GM18909 (cell line): ENCODE data around the gene FAM32A.
A peak's percentile ranks its signal among the peaks of the same experiment; 100 is the strongest.

Experiments used
- ATAC-seq: cut with Tn5 transposase; IDR thresholded peaks from one replicate; pipeline ENCODE4 v1.9.1; 2021; ENCODE audit warnings: mild to moderate bottlenecking; ENCODE audit not compliant: unreplicated experiment, poor library complexity

FAM32A gene

DNA sequence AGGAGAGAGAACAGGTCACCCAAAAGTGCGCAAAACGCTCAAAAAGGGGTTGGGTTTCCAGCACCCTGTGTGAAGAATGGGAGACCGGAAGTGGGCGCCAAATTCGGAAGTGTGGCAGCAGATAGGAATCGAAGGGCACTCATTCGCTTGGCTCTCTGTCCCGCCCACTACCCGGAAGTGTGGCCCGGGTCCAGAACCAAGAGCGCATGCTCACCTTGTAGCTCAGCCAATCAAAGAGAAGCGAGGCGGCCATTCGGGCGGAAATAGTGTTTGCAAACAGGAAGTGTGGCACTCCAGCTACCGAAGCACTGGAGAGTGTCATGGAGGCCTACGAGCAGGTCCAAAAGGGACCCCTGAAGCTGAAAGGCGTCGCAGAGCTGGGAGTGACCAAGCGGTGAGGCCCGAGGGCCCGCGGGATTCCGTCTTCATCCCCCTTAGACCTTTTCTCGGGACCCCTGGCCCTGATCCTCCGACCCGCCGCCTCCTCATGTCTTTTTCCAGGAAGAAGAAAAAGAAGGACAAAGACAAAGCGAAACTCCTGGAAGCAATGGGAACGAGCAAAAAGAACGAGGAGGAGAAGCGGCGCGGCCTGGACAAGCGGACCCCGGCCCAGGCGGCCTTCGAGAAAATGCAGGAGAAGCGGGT lies at the start of gene FAM32A:
TSS of gene FAM32A (plus strand) at position 288 of the 645 bp plus-strand sequence. CDS start at position 321, 33 bp downstream.
- peak; percentile 88 for ATAC-seq

DNA sequence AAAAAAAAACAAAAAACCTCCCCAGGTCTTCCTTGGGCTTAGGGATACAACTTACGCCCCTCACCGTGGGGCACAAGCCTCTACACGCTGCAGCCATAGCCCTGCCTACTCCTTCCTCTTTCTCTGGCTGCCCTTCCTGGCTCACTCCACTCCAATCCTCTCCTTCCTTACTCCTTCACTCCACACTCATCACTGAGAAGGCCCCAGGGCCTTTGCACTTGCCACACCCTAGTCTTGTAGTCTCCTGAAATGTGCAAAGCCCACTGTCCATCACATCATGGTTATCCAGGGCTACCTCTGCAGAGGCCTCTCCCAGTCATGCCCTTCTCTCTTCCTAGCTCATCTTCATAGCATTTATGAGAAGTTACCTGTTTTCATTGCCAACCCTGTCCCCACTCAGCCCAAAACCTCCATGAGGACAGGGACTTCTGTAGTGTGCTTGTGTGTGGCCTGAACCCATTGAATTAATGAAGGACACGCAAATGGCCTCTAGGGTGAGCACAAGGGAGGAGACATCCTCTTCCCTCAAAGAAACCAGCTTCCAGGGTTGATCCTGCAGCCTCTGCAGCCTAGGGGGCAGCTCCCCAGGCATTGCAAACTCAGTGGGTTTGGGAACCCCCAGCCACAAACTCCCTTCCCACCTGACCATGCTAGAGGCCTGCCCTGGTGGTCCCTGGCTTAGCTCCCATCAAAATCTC lies 49.6 kb upstream of the FAM32A start:
- no peak for ATAC-seq

DNA sequence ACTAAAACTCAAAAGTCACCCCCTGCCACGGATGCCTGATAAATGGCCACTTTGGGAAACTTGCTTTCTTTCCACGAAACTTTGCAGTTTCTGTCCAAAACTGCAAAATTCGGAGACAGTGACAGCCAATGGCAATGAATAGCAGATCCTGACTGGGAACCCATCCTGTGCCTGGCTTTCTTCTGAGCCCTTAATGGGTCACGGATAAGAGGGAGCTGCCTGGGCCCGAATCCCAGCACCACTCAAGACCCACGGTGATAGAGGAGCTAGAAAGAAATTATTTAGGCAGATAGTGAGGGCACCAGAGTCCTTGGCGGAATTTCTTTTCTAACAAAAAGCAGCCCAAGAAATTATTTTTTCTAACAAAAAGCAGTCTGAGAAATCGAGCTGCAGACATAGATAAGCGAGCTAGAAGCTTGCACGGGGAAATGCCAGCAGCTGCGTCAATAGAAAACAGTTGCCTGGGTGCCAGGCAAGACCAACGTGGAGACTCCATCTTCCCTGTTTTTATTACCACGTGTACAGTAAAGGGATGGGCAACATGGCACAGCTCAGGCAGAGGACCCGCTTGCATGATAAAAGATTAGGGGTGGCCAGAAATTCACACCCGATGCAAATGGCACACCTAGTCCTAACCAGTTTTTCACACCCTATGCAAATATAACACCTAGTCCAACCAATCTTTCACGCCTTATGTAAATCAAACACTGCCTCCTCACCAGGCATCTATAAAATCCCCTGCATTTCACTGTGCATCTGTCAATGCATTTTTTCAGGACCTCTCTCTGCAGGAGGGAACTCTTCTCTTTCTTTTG lies 48.8 kb upstream of the FAM32A start:
- no peak for ATAC-seq

DNA sequence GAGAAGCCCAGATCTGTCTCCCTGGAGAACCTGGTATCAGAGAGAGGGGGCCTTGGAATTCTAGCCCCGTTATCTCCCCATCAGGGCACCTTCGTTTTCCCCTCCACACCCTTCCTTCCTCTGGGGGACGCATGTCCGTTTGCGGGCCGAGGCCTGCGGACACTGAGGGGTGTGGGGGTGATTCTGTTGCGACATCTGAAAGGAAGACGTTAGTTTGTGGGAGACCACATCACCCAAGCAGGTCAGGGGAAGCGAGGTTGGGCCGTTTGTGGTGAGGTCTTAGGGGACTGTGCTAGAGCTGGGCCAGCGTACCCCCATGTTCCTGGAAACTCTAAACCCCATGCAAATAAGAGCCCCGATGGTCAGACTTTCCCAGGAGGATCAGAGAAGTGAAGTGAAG lies 45.5 kb upstream of the FAM32A start:
- ATAC-seq: no peak

DNA sequence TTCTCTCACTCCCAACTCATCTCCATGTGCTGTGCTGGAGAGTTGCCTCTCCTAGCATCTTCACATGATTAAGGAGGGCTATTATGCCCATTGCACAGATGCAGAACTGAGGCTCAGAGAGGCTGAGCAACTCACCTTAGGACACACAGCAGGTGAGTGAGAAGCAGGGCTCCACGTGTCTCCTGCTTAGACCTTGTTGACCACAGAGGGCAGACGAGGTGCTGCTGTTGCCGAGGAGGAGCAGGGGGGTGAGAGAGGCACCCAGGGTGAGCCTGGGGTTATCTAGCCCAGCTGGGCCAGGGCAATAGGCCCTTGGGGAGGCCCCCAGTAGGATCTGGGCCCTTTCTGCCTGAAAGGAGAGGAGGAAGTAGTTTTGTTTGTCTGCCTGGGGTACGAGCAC lies 44.2 kb upstream of the FAM32A start:
- ATAC-seq: no peak

DNA sequence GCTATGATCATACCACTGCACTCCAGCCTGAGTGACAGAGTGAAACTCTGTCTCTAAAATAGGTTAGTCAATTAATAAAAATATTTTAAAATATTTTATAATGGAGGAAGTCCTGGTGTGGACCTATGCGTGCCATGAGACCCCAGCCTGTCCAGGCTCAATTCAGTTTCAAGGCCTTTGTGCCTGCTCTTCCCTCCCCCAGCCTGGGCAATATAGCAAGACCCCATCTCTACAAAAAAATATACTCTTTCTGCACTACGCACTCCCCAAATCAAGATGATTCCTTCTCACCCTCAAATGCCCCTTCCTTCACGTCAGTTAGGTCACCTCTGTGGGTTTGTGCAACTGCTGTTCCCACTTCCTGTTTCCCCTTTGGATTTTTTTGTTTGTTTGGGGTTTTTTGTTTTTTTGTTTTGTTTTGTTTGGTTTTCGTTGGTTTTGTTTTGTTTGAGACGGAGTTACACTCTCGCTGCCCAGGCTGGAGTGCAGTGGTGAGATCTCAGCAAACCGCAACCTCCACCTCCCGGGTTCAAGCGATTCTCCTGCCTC lies 43.1 kb upstream of the FAM32A start:
- no peak for ATAC-seq

DNA sequence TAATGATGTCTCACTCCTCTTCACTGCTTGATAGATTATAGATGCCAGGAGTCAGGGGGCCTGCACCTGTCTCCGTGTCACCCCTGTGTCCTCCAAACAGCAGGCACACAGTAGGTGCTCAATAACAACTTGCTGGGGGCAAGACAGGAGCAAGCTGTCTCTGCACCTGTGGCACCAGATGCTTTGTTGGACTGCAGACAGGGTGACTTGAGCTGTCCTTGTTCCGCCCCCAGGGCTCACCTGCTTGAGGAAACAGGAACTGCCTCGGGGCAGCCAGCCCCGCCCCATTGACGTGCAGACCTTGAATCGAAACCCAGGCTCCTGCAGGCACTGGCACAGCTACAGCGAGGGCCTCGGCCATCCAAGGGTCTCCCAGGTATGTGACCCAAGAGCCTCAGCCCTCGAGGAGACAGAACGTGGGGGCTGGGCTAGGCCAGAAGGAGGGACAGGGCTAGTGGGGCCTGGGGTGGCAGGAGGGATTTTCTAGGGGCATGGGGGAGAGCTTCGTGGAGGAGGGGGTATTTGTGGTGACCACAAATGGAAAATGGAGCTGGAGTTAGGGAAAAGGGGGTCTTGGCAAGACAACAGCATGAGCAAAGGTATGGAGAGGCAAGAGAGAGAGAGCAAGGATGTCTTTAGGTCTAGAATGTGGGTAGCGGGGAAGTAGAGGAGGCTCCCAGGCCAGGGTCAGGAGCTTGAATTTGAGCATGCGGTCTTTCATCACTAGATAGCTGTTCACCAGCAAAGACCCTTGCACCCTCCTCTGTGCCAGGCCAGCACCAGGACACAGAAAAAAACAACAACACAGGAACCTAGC lies 41.6 kb upstream of the FAM32A start, which contains the start of gene HSH2D:
TSS of gene HSH2D (plus strand) at position 287 of the 817 bp plus-strand sequence. CDS start 5,066 bp downstream, outside the sequence.
- peak; percentile 51 for ATAC-seq

DNA sequence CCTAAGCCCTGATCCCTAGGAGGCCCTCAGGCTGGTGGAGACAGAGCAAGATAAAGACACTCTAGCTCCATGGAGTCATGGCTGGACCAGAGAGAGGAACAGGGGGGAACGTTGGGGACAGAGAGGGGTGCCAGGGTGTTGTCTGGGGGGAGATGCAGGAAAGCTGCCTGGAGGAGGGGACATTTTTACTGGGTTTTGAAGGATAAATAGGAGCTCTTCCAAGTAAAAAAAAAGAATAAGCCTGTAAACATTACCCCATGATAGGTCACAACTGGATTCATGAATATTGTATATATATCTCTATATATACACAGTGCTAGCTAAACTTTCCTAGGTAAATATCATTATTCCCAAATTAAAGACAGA lies 41.0 kb upstream of the FAM32A start:
- no peak for ATAC-seq

DNA sequence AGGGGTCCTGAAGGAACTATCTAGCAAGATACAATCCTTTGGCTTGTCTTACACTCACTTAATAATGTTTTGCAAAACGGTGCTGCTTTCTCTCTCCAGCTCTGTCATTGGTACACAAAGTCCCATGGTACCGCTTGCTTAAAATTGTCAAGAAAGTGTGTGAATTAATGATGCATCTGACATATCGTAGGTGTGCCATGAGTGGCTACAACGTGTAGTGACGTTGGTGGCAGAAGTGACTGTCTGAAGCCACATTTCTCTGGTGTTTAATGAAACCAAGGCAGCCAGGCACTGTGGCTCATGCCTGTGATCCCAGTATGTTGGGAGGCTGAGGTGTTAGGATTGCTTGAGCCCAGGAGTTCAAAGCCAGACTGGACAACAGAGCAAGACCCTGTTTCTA lies 39.1 kb upstream of the FAM32A start:
- no peak for ATAC-seq

DNA sequence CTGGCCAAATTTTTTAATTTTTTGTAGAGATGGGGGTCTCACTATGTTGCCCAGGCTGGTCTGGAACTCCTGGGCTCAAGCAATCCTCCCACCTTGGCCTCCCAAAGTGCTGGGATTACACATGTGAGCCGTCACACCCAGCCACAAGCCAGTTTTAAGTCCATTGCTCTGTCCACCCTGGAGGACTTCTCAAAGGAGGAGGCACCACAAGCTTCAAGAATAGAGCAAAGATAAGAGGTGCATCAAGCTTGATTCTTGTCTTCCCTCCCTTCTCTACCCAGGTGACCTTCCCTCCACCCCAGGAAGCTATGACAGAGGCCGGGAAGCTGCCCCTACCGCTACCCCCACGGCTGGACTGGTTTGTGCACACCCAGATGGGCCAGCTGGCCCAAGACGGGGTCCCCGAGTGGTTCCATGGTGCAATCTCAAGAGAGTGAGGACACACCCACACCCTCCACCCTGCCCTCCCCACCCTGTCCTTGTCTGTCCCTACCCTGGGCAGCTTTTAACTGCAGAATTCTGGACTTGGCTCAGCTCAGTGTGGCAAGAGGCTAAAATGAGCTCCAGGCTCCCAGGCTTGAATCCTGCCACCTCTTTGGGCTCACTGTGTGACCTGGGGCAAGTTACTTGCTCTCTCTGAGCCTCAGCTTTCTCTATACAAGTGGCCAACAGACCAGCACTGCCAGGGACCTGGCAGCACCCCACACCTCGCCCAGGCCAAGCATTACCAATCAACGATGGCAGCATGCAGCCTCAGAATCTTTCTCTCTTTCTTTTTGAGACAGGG lies 36.6 kb upstream of the FAM32A start:
- no peak for ATAC-seq

DNA sequence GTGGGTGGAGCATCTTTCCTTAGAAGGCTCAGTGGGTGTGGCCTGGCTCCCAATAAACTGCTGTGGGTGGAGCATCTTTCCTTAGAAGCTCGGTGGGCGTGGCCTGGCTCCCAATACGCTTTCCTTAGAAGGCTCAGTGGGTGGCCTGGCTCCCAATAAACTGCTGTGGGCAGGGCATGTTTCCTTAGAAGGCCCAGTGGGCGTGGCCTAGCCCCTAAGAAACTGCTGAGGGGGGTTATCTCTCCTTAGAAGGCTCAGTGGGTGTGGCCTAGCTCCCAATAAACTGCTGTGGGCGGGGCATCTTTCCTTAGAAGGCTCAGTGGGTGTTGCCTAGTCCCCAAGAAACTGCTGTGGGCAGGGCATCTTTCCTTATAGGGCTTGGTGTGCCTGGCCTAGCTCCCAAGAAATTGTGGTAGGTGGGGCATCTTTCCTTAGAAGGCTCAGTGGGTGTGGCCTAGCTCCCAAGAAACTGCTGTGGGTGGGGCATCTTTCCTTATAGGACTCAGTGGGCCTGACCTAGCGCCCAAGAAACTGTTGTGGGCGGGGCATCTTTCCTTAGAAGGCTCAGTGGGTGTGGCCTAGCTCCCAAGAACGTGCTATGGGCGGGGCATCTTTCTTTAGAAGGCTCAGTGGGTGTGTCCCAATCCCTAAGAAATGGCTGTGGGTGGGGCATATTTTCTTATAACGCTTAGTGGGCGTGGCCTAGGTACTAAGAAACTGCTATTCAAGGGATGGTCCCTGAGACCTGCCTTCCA lies 31.5 kb upstream of the FAM32A start:
- ATAC-seq: no peak

DNA sequence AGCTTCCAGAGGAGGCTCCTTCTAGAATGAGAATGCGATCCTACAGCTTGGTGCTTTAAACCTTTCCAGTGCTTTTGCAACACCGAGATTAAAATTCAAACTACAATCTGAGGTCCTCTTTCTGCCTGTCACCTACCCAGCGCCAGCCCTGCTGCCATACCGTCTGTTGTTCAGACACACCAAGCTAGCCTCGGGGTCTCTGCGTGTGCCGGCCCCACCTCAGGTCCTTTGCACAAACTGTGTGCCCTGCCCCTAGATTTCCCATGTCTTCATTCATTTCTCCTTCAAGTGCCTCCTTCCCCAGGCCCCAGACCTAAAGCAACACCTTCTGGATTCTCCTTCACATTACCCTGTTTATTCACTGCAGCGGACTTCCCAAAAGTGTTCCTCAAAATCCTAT lies 30.7 kb upstream of the FAM32A start:
- no peak for ATAC-seq

DNA sequence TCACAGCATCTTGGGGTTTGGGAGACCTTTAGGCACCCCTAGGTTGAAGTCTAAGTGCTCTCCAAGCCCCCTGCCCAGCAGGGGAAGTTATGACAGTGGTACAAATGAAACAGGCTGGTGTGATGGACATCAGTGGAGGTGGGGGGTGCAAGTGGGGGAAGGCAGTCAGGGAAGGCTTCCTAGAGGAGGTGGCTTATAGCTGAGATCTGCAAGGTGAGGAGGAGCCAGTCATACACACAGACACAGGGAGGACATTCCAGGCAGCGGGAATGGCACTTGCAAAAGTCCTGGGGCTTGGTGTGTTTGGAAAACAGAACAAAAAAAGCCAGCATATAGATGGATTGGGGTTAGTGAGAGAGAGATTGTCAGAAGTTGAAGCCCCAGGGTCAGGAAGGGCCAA lies 30.1 kb upstream of the FAM32A start:
- no peak for ATAC-seq

DNA sequence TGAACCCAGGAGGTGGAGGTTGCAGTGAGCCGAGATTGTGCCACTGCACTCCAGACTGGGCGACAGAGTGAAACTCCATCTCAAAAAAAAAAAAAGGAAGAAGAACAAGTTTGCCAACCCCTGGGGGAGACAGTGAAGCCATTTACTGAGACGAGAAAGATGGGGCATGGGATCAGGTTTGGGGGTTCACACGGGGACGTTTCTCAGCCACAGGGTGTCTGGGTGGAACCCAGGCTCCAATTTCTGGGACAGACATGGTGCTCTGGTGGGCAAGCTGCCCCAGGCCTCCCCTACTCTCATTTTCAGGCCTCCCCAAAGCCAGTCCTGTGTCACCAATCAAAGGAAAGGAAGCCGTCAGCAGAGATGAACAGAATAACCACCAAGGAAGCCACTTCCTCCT lies 28.3 kb upstream of the FAM32A start:
- no peak for ATAC-seq

DNA sequence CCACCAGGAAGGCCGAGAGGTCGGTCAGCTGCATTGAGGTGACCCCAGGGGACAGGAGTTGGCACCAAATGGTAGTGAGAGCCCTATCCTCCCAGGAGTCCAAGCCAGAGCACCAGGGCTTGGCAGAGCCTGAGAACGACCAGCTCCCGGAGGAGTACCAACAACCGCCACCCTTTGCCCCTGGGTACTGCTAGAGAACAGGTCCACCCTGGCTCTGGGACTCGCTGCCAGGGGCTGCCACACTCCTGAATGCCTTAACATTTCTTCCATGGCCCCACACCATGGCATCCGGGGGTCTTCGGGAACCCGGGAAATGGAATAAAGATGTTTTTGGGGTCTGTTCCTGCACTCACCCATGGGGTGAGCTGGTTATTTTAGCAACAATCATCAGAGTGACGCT lies 27.6 kb upstream of the FAM32A start:
- no peak for ATAC-seq

DNA sequence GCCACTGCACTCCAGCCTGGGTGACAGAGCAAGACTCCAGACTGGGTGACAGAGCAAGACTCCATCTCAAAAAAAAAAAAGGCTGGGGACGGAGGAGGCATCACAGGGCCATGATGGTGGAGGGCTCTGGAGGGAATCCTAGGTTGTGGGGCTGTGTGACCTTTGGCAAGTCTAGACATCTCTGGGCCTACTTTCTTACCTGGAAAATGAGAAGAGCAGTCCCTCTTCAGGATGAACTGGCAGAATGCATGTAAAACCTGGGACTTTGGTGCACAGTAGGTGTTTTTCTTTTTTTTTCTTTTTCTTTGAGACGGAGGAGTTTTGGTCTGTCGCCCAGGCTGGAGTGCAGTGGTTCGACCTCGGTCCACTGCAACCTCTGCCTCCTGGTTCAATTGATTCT lies 25.6 kb upstream of the FAM32A start:
- ATAC-seq: no peak

DNA sequence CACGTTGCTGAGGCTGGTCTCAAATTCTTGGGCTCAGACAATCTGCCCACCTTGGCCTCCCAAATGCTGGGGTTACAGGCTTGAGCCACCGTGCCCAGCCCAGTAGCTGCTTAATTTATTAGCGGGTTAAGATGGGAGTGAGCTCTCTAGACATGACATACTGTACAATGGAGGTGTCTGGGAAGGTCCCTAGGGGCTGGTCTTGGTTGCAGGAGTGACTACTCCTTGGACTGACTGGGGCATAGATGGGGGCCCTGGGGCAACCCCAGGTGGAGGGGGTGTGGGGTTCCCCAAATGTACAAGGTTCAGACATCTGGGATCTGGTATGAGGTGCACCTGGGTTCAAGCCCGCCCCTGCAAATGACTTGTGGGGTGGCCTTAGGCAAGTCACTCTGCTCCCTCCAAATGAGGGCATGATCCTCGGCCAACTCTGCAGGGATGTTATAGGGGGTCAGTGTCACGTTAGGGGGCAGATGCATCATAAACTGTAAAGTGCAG lies 24.7 kb upstream of the FAM32A start:
- no peak for ATAC-seq

DNA sequence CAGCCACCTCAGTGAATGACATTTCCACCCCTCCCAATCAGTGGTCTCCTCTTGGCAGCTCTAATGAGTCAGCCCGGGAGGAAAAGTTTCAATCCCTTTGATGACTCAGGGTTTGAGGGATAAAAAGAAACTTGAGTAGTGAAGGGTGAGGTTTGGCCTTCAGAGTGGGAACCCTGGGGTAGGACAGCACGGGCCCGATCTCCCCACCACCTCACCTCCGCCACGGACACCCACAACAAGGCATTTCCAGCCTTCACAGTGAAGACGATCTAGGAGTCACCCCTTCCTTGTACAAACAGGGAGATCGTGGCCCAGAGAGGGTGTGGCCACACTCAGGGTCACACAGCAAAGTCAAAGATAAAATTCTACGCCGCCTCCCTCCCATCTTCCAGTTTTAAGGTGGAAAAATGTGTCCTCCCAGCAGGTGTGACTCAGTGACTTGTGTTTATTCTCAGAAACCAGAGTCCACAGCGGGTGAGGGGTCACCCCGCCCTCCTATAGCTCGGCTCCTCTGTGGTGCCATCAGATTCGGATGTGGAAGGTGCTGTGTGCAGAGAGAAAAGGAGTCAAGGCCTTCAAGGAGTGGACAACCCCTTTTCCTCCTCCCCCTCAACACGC lies 24.2 kb upstream of the FAM32A start:
- ATAC-seq: no peak
